Karpas-422 (cell line): ENCODE data around the gene NEURL3. TPM values are rescaled to one million over a fixed set of nuclear protein-coding genes. Genes with fewer than 3 reads are reported as not detected.
"Not testable (repeated sequence)": the region's sequence is repeated elsewhere in the genome, so short reads cannot be mapped to it uniquely, and the experiment has no call there.

Experiments used
- DNase-seq: peaks from one replicate; pipeline ENCODE4 v3.0.0-alpha.2; 2015
- H2AFZ ChIP-seq: fragments of 200-600 bp; sonication (generic); 2 replicates; pipeline ENCODE4 v1.6.1; 2014; ENCODE audit warnings: antibody characterized with exemption, low read length, mixed read lengths
- H3K27ac ChIP-seq: fragments of 200-600 bp; sonication (generic); 2 replicates; pipeline ENCODE4 v1.5.1; 2014; ENCODE audit warnings: mild to moderate bottlenecking, low read length, moderate library complexity
- H3K27me3 ChIP-seq: fragments of 200-600 bp; sonication (generic); 2 replicates; pipeline ENCODE4 v1.6.1; 2014; ENCODE audit warnings: low read length, mixed read lengths
- H3K36me3 ChIP-seq: fragments of 200-600 bp; sonication (generic); 2 replicates; pipeline ENCODE4 v1.6.1; 2014; ENCODE audit warnings: low read length, mixed read lengths; ENCODE audit not compliant: insufficient read depth
- H3K4me1 ChIP-seq: fragments of 200-600 bp; sonication (generic); 2 replicates; pipeline ENCODE4 v1.6.1; 2014; ENCODE audit warnings: mild to moderate bottlenecking, low read length, mixed read lengths
- H3K4me2 ChIP-seq: fragments of 200-600 bp; sonication (generic); 2 replicates; pipeline ENCODE4 v1.6.1; 2014; ENCODE audit warnings: low read length, low read depth, mild to moderate bottlenecking; ENCODE audit not compliant: poor library complexity, severe bottlenecking
- H3K4me3 ChIP-seq: fragments of 200-600 bp; sonication (generic); 2 replicates; pipeline ENCODE4 v1.5.1; 2014; ENCODE audit warnings: mild to moderate bottlenecking, antibody characterized with exemption, low read length, mixed read lengths
- H3K79me2 ChIP-seq: fragments of 200-600 bp; sonication (generic); 2 replicates; pipeline ENCODE4 v1.6.1; 2014; ENCODE audit warnings: mild to moderate bottlenecking, low read length, mixed read lengths
- H3K9ac ChIP-seq: fragments of 200-600 bp; sonication (generic); 2 replicates; pipeline ENCODE4 v1.6.0; 2014; ENCODE audit warnings: low read length
- H3K9me2 ChIP-seq: fragments of 200-600 bp; sonication (generic), shearing (Covaris generic); replicated peaks from 2 replicates; pipeline ENCODE4 v1.6.0; 2014; ENCODE audit warnings: mild to moderate bottlenecking, low read length, moderate library complexity; ENCODE audit not compliant: insufficient read depth
- H3K9me3 ChIP-seq: fragments of 300-700, 200-600 bp; sonication (generic); 2 replicates; pipeline ENCODE4 v1.6.1; 2014; ENCODE audit warnings: low read length, mixed read lengths
- H4K20me1 ChIP-seq: fragments of 200-600 bp; sonication (generic); 2 replicates; pipeline ENCODE4 v1.6.1; 2014; ENCODE audit warnings: mild to moderate bottlenecking, antibody characterized with exemption, low read length, low read depth; ENCODE audit not compliant: insufficient read depth
- total RNA-seq: library from RNA; depleted of rRNA; stranded (reverse); fragments of >200 nt; shearing (Covaris generic); gene quantifications from 2 replicates; pipeline ENCODE4 v1.2.3, GENCODE V29; 2014; ENCODE audit warnings: low replicate concordance

Gene NEURL3
- total RNA-seq, 1 experiment from 2014 or later: not detected

GRCh38 chr2:96500385-96501066, 4.6 kb downstream of the NEURL3 start:
- Histone ChIP-seq H4K20me1 (no peaks in the 10 kb centered on the region), H3K9me3 (no peaks in the 10 kb centered on the region), H3K4me3 (no peak overlapping the region), H3K27me3 (no peaks in the 10 kb centered on the region), H3K36me3 (no peaks in the 10 kb centered on the region), H3K9me2 (no peaks in the 10 kb centered on the region), H3K4me2 (no peak overlapping the region), H3K9ac (no peak overlapping the region), H3K4me1 (peaks cover 6% of the 10 kb centered on the region), H3K79me2 (no peaks in the 10 kb centered on the region), H2AFZ (no peak overlapping the region), H3K27ac (no peak overlapping the region)
- no peak for DNase-seq

- H3K9me2 ChIP-seq: no peaks in the 10 kb centered on the region
- no peak overlapping the region for H3K4me3 ChIP-seq
- H3K36me3 ChIP-seq: no peaks in the 10 kb centered on the region
- H2AFZ ChIP-seq: no peak overlapping the region
- no peak overlapping the region for H3K27ac ChIP-seq
- no peaks in the 10 kb centered on the region for H3K79me2 ChIP-seq
- DNase-seq: no peak
- H3K4me2 ChIP-seq: no peak overlapping the region
- peaks cover 6% of the 10 kb centered on the region for H3K4me1 ChIP-seq
- H3K9me3 ChIP-seq: no peaks in the 10 kb centered on the region
- H4K20me1 ChIP-seq: no peaks in the 10 kb centered on the region
- H3K27me3 ChIP-seq: no peaks in the 10 kb centered on the region
- no peak overlapping the region for H3K9ac ChIP-seq
These were observed 5.8 kb downstream of the NEURL3 start for GRCh38 chr2:96499061-96499960.

GRCh38 chr2:96498611-96499010, 6.5 kb downstream of the NEURL3 start:
- H3K9me2 ChIP-seq, H3K9me3 ChIP-seq, H3K79me2 ChIP-seq, H2AFZ ChIP-seq, H3K27ac ChIP-seq, H4K20me1 ChIP-seq, H3K27me3 ChIP-seq, H3K4me3 ChIP-seq, H3K36me3 ChIP-seq, DNase-seq, H3K4me2 ChIP-seq, H3K4me1 ChIP-seq, H3K9ac ChIP-seq: not testable (repeated sequence)

GRCh38 chr2:96498021-96498431, 7.1 kb downstream of the NEURL3 start:
- no peaks in the 10 kb centered on the region for H3K27me3 ChIP-seq
- H3K9ac ChIP-seq: no peak overlapping the region
- no peaks in the 10 kb centered on the region for H3K9me2 ChIP-seq
- no peak for DNase-seq
- H2AFZ ChIP-seq: no peak overlapping the region
- H3K79me2 ChIP-seq: no peaks in the 10 kb centered on the region
- no peaks in the 10 kb centered on the region for H3K9me3 ChIP-seq
- H3K4me1 ChIP-seq: peaks cover under 1% of the 10 kb centered on the region; the same call in 1 of the 2 replicates
- H3K36me3 ChIP-seq: no peaks in the 10 kb centered on the region
- H3K27ac ChIP-seq: no peak overlapping the region
- H3K4me2 ChIP-seq: no peak overlapping the region
- no peak overlapping the region for H3K4me3 ChIP-seq
- H4K20me1 ChIP-seq: no peaks in the 10 kb centered on the region

GRCh38 chr2:96495982-96496629, 9.1 kb downstream of the NEURL3 start:
- Histone ChIP-seq H3K9ac (no peak overlapping the region), H3K4me1 (no peaks in the 10 kb centered on the region), H2AFZ (no peak overlapping the region), H3K27ac (no peak overlapping the region), H3K36me3 (no peaks in the 10 kb centered on the region), H3K27me3 (no peaks in the 10 kb centered on the region), H3K4me2 (no peak overlapping the region), H3K9me3 (no peaks in the 10 kb centered on the region), H3K9me2 (no peaks in the 10 kb centered on the region), H4K20me1 (no peaks in the 10 kb centered on the region), H3K4me3 (no peak overlapping the region), H3K79me2 (no peaks in the 10 kb centered on the region)
- DNase-seq: no peak

GRCh38 chr2:96494188-96494587, 11.0 kb downstream of the NEURL3 start:
- Histone ChIP-seq H3K79me2 (no peaks in the 10 kb centered on the region), H3K9ac (no peak overlapping the region), H3K4me2 (no peak overlapping the region)

GRCh38 chr2:96493072-96493471, 12.1 kb downstream of the NEURL3 start:
- H3K9ac ChIP-seq: no peak overlapping the region
- no peaks in the 10 kb centered on the region for H3K79me2 ChIP-seq
- no peak overlapping the region for H3K4me3 ChIP-seq
- H3K36me3 ChIP-seq: no peaks in the 10 kb centered on the region
- no peak overlapping the region for H3K4me2 ChIP-seq
- H3K9me3 ChIP-seq: no peaks in the 10 kb centered on the region
- H3K9me2 ChIP-seq: no peaks in the 10 kb centered on the region
- no peaks in the 10 kb centered on the region for H3K4me1 ChIP-seq
- DNase-seq: no peak
- no peaks in the 10 kb centered on the region for H4K20me1 ChIP-seq
- no peaks in the 10 kb centered on the region for H3K27me3 ChIP-seq
- H3K27ac ChIP-seq: no peak overlapping the region
- no peak overlapping the region for H2AFZ ChIP-seq

More at GRCh38 chr2:96494188-96494587, 11.0 kb downstream of the NEURL3 start:
- Histone ChIP-seq H3K9me2 (no peaks in the 10 kb centered on the region), H2AFZ (no peak overlapping the region), H3K4me1 (no peaks in the 10 kb centered on the region), H3K36me3 (no peaks in the 10 kb centered on the region), H3K27ac (no peak overlapping the region), H3K4me3 (no peak overlapping the region), H3K9me3 (no peaks in the 10 kb centered on the region), H3K27me3 (no peaks in the 10 kb centered on the region), H4K20me1 (no peaks in the 10 kb centered on the region)
- DNase-seq: no peak

GRCh38 chr2:96491860-96492497, 13.2 kb downstream of the NEURL3 start:
- H3K4me1 ChIP-seq: no peaks in the 10 kb centered on the region
- no peaks in the 10 kb centered on the region for H3K9me3 ChIP-seq
- no peak overlapping the region for H3K27ac ChIP-seq
- H3K9me2 ChIP-seq: no peaks in the 10 kb centered on the region
- H3K36me3 ChIP-seq: no peaks in the 10 kb centered on the region
- DNase-seq: no peak
- H3K27me3 ChIP-seq: no peaks in the 10 kb centered on the region
- H4K20me1 ChIP-seq: no peaks in the 10 kb centered on the region
- no peak overlapping the region for H3K4me3 ChIP-seq
- H2AFZ ChIP-seq: no peak overlapping the region
- no peak overlapping the region for H3K9ac ChIP-seq
- no peaks in the 10 kb centered on the region for H3K79me2 ChIP-seq
- H3K4me2 ChIP-seq: no peak overlapping the region
